Measurements from ENCODE around the gene LRP1B.

DNA sequence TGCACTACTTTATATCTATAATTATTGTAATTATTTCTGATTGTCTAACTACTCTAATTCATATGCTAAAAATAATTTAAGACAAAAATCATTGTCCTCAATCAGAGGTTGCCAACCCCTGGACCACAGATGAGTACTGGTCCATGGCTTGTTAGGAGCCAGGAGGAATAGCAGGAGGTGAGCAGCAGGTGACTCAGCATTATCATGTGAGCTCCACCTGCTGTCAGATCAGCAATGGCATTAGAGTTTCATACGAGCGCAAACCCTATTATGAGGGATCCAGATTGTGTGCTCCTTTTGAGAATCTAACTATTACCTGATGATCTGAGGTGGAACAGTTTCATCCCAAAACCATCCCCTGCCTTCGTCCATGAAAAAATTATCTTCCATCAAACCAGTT lies 1434.4 kb downstream of the LRP1B start:
- no peak for TF ChIP-seq EZH2 (IDR thresholded peaks at IDR 0.05; ENCODE audit: low read length, missing control alignments)
- TF ChIP-seq, protein P1, sequence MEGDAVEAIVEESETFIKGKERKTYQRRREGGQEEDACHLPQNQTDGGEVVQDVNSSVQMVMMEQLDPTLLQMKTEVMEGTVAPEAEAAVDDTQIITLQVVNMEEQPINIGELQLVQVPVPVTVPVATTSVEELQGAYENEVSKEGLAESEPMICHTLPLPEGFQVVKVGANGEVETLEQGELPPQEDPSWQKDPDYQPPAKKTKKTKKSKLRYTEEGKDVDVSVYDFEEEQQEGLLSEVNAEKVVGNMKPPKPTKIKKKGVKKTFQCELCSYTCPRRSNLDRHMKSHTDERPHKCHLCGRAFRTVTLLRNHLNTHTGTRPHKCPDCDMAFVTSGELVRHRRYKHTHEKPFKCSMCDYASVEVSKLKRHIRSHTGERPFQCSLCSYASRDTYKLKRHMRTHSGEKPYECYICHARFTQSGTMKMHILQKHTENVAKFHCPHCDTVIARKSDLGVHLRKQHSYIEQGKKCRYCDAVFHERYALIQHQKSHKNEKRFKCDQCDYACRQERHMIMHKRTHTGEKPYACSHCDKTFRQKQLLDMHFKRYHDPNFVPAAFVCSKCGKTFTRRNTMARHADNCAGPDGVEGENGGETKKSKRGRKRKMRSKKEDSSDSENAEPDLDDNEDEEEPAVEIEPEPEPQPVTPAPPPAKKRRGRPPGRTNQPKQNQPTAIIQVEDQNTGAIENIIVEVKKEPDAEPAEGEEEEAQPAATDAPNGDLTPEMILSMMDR (conservative IDR thresholded peaks at IDR 0.05 in 1 of 2, IDR thresholded peaks at IDR 0.05 in 1 of 2; ENCODE audit: low read depth in 1 of 2, low read length in 2 of 2) = no peak

Data from fibroblast of lung (primary cell).